GM12864 (cell line): ENCODE results near the gene OPCML.

Source experiments
- DNase-seq: peaks from one replicate; pipeline ENCODE4 v3.0.0-alpha.2; 2011; ENCODE audit warnings: low read depth
- H3K4me3 ChIP-seq: 2 replicates; pipeline ENCODE4 v1.5.1; 2011; ENCODE audit warnings: mild to moderate bottlenecking, low read depth, low read length, control low read depth
- TF ChIP-seq, protein P1 (sequence below): IDR thresholded peaks from 2 replicates; pipeline ENCODE4 v1.5.1; 2011; ENCODE audit warnings: low read depth, mild to moderate bottlenecking, moderate library complexity, low read length, control low read depth, inconsistent platforms; ENCODE audit errors: missing control alignments

OPCML gene

DNA sequence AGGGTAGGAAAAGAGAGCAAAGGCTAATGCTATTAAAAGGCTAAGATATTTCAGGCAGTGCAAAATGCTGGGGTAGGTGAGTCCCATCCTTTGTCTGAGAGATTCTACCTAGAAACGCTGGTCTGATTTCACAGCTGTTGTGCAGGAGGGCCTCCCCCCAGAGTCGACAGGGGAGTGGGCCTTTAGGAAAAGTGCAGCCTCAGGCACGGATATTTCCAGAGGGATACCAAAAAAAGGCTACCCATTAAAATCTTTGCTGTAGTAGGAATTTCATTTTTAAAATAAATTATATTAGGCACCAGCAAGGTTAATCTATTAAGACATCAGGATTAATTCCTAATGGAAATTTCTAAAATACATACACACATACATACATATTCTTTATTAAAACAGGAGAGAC, 280.5 kb downstream of the OPCML start:
- TF ChIP-seq, protein P1, sequence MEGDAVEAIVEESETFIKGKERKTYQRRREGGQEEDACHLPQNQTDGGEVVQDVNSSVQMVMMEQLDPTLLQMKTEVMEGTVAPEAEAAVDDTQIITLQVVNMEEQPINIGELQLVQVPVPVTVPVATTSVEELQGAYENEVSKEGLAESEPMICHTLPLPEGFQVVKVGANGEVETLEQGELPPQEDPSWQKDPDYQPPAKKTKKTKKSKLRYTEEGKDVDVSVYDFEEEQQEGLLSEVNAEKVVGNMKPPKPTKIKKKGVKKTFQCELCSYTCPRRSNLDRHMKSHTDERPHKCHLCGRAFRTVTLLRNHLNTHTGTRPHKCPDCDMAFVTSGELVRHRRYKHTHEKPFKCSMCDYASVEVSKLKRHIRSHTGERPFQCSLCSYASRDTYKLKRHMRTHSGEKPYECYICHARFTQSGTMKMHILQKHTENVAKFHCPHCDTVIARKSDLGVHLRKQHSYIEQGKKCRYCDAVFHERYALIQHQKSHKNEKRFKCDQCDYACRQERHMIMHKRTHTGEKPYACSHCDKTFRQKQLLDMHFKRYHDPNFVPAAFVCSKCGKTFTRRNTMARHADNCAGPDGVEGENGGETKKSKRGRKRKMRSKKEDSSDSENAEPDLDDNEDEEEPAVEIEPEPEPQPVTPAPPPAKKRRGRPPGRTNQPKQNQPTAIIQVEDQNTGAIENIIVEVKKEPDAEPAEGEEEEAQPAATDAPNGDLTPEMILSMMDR, result no peak
- DNase-seq, result no peak
- H3K4me3 ChIP-seq, result no peak overlapping the region

DNA sequence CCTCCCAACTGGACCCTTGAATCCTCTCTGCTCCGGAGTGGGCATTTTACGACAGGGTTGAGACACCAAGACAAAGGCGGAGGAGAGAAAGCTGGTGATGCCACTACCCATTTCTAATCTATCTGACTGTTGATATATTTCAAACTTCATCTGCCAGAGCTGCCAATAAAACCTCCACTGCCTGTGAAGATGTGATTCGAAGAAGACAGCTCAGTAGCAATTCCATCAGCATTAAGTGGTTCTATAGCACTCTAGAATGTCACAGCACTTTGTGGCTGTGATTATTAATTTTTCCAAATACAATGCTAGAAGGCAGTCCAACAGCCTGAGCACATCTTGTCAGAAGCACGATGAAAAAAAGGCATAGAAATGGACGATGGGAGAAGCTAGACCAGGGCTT, 282.8 kb downstream of the OPCML start:
- H3K4me3 ChIP-seq, result no peak overlapping the region
- TF ChIP-seq, protein P1, result no peak
- DNase-seq, result no peak

DNA sequence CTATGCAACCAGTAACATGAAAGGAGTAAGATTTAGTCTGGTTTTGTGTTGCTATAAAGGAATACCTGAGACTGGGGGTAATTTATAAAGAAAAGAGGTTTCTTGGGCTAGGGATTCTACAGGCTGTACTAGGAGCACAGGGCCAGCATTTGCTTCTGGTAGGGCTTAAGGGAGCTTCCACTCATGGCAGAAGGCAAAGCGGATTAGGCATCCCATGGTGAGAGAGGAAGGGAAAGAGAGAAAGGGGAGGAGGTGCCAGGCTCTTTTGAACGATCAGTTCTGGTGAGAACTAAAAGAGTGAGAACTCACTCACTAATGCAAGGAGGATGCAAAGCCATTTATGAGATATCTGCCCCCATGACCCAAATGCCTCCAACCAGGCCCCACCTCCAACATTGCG, 283.2 kb downstream of the OPCML start:
- TF ChIP-seq, protein P1, result no peak
- DNase-seq, result no peak
- no peak overlapping the region for H3K4me3 ChIP-seq

DNA sequence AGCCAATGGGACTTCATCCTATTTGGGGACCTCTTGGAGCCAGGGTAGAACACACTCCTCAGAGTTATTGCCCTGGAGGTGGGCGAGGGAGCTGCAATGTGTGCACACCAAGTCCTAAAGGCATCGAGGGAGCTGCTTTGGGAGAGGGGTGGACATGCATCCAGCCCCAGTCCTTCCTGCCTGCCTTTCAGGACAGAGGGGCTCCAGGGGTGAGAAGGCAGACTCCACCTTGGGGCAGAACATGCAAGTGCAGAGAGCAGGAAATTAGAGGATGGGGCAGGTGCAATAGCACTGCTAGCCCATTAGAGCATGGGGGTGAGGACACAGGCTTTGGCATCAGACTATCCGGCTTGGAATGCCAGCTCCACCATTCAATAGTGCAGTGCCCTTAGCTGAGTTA, 288.5 kb downstream of the OPCML start:
- TF ChIP-seq, protein P1, result peak; percentile 17
- no peak for DNase-seq
- no peak overlapping the region for H3K4me3 ChIP-seq

DNA sequence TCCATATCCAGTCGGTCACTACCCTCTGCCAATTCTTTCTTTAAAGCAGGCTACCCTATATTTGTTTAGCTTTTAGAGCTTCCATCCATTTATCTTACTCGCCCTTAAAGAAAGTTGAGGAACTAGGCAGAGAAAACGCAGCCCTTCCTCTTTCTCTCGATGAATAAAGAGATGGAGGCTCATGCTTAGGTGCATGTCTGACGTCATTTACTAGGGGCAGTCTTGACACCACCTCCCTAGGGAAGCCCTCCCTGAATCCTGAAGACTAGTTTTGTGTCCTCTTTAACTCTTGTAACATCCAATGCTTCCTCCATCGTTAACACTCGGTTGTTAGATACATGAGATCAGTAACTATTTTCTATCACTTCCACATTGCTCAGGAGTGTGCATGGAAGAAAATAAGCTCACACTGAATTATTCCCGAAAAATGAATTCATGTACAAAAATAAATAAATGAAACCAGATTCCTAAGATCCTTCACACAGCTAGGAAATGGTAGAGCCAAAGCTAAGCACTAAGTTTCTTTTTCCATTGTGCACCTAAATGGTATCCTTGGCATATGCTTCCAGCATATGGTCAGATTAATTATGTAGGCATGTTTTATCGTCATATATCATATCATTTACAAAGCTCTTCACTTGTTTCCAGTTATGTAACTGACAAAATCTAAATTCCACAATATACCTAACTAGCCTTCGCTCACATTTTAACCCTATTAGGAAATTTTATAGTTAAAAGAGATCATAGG, 291.2 kb downstream of the OPCML start:
- TF ChIP-seq, protein P1, result no peak
- no peak for DNase-seq
- H3K4me3 ChIP-seq, result no peak overlapping the region

DNA sequence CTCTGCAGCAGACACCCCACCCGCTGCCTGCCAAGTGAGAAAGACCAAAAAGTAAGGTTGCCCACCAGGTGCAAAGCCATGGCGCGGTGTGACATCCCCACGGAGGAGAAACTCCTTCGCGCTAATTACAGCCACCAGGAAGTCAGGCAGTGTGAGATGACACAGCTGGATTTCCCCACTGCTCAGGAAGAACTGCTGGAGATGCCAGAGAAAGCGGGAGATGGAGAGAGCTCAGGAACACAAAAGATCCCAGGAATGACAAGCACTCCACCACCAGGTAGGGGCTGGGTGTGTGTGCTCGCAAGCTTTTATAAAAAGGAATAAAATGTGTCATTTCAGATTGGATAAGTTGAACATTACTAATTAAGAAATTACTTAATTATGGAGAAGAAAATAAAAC, 292.7 kb downstream of the OPCML start:
- H3K4me3 ChIP-seq, result no peak overlapping the region
- TF ChIP-seq, protein P1, result no peak
- DNase-seq, result no peak

DNA sequence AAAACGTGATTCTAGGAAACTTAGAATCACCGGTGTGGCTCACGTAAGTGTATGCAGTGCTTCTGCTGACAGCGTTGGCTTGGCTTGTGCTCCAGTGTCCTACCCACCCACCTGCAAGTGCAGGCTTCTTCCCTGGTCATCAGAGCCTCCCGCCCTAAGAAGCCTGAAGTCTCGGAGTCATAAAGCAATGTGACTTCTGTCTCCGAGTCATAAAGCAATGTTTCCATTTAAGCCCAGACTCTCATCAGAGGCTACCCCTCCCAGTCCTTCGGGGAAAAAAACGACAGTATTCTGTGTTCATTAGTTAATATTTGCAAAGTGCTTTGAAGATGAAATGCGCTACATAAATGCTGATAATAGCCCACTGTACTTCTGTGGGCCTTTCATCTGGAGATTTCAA, 293.8 kb downstream of the OPCML start:
- TF ChIP-seq, protein P1, result no peak
- no peak overlapping the region for H3K4me3 ChIP-seq
- DNase-seq, result no peak
